Activated CD4-positive, alpha-beta T cell treated with anti-CD3 and anti-CD28 coated beads, Interleukin-2, amount 50 U/mL, for 1 hour (primary cell): ENCODE measurements around the gene SLC30A4.
"Not testable (repeated sequence)": the region's sequence is repeated elsewhere in the genome, so short reads cannot be mapped to it uniquely, and the experiment has no call there.

Experiments
- DNase-seq: peaks from one replicate; pipeline ENCODE4 v3.0.0-alpha.2; 2020

The SLC30A4 gene

DNA sequence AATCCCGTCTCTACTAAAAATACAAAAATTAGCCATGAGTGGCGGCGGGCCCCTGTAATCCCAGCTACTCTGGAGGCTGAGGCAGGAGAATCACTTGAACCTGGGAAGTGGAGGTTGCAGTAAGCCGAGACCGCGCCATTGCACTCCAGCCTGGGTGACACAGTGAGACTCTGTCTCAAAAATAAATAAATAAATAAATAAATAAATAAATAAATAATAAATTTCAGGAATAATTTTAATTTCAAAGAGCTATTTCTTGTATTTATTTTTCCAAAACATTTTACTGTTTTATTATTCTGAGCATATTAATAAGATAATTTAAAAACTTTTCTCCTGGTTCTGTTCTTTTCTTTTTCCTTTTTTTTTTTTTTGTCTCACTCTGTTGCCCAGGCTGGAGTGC is 15.4 kb downstream of the SLC30A4 start:
- not testable (repeated sequence) for DNase-seq

DNA sequence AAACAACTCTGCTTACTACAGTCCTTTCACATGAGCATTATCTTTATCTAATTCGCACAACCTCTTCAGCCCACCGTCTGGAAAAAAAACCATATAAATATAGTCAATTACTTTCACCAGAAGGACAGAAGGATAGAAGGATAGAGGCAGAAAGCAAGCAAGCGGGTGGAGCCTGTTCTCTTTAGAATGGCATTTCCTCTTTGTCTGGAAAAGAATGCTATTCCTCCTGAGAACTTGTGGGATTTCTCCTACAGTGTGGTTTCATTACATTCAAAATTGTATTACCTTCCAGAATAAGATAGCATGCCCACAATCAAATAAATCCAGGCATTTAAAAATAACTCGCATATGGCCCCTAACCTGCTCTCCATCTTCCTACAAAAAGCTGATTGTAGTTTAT is 23.1 kb downstream of the SLC30A4 start:
- DNase-seq, result no peak

DNA sequence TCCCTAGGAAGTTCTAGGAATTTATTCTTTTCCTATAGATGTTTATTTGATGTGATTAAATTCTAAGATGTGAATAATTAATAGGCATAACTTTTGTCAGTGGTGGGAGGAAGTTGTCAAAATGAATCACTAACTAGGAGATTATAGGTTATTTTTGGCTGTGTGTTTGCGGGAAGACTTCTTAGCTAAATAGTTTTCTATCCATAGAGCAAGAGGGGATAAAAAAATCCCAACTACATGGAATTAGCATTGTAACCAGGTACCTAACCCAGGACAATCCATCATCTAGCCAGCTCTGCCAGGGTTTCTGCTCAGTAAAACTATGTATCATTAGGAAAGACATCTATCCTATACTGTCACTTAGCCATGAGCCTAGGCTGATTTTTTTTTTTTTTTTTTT is 23.9 kb downstream of the SLC30A4 start:
- no peak for DNase-seq

DNA sequence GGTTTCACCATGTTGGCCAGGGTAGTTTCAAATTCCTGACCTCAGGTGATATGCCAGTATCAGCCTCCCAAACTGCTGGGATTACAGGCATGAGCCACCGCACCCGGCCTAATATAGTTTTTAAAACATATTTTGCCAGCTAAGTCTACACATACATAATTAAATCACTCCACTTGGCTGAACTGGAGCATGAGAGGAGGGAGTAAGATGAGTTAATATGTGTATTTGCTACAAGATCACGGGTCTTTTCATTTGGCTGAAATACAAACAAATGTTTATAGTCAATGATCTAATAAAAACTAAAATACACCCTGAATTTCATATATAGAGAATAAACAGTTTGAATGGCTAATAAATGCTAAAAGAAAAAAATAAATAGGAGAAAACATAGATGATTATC is 25.3 kb downstream of the SLC30A4 start:
- DNase-seq, result no peak

DNA sequence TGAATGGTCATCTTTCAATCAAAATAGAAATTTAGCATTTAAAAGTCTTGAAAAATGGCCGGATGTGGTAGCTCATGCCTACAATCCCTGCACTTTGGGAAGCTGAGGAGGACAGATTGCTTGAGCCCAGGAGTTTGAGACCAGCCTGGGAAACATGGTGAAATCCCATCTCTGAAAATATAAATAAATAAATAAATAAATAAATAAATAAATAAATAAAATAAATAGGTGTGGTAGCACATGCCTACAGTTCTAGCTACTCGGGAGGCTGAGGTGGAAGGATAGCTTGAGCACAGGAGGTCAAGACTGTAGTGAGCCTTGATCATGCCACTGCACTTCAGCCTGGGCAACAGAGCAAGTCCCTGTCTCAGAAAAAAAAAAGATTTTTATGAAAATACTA is 25.9 kb downstream of the SLC30A4 start:
- no peak for DNase-seq

DNA sequence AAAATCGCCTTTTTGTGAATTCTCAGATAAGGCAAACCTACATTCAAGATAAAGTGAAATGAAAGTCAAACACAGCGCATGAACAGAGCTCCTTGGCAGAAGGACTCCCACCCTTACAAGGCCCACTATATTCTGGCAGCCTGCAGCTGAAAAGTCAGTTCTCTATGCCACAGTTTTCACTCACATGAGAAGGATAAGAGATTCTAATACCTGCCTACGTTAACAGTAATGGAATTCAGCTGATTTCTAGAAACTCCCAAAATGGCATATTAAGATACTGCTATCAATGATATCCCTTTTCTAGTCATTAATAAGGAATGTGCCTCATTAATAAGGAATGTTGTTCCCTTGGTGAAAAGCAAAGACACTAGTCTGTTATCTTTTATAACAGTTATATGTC is 27.0 kb downstream of the SLC30A4 start:
- DNase-seq, result no peak

DNA sequence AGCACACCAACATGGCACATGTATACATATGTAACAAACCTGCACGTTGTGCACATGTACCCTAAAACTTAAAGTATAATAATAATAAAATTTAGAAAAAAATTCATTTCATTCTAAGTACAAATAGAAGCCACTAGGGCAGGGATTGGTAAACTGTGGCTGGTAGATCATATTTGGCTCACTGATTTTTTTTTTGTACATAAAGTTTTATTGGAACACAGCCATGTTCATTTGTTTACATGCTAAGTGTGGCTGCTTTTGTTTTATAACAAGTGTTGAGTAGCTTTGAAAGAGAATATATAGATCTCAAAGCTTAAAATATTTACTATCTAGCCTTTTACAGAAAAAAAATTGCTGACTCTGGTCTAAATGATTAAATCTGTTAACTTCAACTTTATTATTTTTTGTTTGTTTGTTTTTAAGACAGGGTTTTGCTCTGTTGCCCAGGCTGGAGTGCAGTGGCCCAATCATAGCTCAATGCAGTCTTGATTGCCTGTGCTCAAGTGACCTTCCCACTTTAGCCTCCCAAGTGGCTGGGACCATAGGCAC is 32.8 kb downstream of the SLC30A4 start:
- no peak for DNase-seq

DNA sequence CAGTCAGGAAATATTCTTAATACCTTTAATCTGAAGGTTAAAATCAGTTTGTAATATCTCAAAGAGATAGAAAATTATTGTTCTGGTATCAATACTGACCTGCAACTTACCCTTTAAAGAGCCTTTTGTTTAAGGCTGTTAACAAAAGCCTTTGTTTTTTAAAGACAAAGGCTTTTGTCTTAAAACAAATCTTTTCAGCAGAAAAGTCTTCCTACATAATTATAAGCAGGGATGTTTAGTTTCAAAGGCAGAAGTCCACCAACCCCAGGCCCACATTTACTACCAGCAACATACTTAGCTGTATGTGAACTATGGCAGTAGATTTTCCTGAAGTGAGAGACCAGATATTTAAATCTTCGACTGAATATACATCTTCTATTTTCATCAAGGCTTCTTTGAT is 36.2 kb downstream of the SLC30A4 start:
- DNase-seq, result no peak

DNA sequence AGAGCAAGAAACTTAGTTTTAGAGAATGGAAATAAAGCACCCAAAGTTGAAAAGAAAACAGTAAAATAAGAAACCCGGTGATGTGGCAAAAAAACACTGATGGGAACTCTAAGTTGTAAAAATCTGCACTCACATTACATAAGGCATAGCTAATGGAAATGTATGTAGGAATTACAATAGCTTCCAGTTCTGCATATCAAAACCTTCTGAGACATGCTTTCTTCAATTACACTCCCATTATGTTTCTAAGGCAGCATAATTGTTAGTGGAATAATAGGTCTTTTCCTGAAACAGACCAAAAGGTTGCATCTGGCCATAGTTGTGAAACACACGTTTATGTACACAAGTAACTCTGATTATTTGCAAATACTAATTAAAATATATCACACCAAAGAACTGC is 41.4 kb downstream of the SLC30A4 start:
- DNase-seq, result no peak

DNA sequence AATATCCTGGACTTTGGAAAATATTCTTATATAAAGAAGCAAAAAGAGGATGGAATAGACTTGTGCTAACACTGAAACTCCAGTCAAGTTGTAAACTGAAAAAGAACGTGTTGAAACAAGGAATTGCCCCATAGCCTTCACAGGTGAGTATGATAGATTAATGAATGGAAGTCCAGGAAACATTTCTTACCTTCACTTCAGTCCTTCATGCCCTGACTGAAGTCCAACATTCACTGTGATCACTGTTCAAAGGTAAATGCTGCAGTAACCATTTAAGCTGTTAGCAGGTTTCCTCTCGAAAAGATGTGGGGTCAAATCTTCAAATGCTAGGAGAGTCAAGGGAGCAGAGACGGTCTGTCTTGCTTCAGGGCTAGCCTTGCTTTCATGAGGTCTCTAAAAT is 46.1 kb downstream of the SLC30A4 start:
- DNase-seq, result no peak

DNA sequence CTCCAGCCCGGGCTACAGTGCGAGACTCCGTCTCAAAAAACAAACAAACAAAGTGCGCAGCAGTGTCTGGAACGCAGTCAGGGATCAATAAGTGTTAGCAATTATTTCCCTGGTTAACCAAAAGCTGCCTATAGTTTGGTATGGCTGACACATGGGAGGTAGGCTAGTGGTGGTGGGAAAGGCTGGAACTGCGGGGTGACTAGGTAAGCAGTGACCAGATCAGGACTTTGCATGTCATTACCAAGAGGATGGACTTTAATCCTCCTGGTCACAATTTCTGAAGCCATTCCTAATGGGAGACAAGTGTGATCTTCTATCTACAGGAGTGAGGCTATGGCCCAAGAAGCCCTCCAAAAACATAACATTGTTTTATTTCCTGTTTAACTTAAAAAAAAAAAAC is 47.8 kb downstream of the SLC30A4 start:
- no peak for DNase-seq

DNA sequence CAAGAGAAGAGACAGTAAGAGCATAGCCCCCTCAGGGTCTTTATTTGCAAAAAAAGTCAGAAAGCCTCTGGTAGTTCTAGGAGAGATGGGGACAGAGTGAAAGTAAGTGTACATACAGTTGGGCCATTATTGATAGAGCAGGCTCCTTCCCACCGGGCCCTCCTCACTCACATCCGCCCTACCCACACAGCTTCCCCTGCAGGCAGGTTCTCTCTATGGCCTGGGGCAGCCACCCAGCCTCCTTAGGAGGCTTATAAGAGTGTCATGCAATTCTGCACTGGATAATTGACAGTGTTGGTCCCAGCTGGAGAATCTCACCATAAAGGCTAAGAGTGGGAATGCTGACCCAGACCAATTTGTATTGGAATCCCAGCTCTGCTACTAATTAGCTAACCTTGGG is 49.5 kb downstream of the SLC30A4 start:
- no peak for DNase-seq

DNA sequence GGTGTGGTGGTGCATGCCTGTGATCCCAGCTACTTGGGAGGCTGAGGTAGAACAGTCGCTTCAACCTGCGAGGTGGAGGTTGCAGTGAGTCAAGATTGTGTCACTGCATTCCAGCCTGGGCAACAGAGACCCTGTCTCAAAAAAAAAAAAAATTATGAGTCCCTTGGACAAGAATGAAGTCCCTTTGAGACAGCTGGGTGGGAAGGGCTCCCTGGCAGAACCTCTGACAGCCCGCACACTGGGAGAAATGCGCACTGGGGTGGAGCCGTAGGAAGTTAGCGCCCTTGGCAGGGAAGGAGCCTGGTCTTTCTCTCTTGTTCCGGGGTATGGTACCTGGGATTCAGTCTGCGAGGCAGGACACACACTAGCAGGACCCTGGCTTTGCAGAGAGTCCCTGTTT is 51.4 kb downstream of the SLC30A4 start:
- no peak for DNase-seq

DNA sequence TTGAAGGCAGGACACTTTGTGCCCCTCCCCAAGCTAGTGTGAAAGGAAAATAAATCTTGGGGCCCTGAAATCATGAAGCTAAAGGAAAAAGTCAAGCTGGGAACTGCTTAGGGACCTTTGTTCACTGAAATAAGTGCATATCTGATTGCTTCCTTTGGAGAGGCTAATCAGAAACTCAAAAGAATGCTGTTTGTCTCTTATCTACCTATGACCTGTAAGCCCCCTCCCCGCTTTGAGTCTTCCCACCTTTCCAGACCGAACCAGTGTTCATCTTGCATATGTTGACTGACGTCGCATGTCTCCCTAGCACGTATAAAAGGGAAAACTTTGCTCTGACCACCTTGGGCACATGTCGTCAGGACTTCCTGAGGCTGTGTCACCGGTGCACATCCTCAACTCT is 53.1 kb downstream of the SLC30A4 start:
- no peak for DNase-seq

DNA sequence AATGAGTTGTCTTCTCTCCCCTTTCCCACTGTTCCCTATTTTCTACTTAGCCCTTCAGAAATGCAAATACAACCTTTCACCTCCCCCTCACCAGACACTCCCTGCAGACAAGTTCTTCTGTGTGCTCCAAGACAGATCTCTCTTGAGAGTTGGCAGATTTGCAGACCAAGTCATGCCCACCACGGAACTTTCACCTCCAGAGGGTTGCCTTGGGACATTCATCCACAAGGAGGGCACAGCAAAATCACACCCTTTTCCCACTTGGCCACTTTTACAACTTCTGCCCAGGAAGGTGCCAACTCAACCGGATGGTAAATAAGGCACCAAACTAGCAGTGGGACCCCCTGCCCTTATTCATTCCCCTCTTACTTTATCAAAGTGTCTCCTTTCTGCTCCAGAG is 53.5 kb downstream of the SLC30A4 start:
- DNase-seq, result no peak

DNA sequence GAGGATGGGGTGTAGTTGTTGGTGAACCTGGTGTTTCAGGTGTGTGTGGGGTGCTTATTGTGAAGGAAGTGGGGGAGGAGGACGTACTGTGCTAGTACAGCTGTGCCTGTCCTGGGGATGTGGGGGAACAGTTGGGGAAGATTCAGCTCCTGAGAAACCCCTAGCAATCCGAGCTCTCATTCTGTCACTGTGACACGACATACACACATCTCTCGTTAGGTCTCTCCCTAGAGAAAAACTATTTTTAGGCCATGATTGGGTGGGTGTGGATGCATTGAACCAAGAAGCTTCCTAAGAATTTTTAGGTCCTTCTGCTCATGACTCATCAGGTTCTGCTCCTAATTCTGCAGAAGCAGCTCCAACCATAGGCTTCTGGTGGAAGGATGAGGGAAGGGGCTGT is 54.3 kb downstream of the SLC30A4 start:
- no peak for DNase-seq

DNA sequence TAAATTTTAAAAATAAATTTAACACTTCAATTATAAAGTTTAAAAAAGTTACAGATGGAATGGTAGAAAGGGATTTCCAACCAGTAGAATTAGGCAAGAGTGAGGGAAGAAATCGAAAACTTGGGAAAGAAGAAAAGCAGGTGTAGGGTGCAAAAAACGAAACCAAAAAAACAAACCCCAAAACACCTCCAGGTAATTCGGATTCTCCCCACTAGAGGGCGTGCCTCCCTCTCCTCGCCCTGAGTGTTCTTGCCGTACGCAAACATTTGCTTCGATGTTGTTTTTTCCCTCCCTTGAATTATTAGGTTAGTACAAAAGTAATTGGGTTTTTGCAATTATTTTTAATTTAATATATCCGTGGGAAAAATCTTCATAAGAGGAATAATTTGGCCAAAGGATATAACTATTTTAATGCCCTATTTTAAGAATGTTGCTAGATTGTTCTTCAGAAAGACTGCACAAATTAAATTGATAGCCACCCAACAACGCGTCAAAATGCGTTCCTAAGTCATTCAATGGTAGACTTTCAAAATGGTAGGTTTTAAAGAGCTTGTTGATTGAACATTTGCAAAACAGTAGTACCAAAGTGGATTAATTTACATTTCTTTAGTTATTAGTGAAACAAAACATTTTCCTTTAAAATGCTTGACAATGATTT is 63.7 kb downstream of the SLC30A4 start:
- DNase-seq, result peak; percentile 82

DNA sequence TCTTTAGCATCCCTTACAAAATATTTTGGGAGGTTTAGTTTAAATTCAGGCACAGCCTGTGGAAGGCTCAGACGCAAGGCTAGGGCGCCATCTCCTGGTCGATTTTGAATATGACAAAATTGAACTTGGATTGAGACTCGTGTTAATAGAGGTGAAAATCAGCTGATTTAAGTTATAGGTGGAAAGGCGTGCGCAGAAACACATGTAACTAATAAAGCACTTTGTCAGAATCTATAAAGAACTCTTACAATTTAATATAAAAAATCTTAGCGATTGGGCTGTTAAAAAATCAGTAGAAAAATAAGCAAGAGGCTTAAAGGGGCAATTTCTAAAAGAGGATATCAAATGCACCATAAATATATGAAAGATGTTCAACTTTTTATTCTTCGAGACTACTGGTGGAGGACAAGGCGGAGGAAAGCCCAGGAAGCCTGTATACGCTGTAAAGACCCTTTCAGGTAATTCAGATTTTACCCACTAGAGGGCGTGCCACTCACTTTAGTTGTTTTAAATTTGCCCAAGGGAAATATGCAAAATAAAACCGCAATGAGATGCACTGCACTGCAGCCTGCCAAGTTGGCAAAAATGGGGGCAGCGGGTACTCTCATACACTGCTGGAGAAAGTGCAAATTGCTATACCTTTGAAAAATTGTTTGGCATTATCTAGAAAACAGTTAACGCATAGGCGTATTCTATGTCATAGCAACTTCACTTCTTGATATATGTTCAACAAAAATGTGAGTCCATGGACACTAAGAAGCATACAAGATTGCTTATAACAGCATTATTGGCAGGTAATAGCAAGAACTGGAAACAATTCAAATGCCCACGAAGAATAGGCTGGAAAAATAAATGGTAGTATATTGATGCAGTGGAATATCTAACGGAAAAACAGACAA is 64.7 kb downstream of the SLC30A4 start:
- DNase-seq, result peak; percentile 67

DNA sequence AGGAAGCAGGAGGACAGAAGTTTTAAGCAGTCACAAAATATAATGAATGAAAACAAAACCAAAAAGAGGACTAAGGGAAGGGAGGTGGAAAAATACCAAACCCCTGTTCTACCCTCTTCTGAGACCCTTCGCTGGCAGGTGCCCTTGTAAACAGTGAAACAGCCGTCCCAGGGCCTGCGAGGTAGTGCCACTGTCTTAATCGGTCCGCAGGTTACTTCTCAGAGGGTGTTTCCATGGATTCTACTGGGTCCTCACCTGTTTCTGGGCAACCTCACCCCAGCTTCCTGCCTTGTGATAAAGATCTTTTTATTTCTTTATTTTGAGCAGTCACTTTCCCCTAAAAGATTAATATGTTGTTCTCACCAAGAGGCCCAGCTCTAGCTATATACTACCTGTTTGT is 65.3 kb downstream of the SLC30A4 start:
- DNase-seq, result no peak

DNA sequence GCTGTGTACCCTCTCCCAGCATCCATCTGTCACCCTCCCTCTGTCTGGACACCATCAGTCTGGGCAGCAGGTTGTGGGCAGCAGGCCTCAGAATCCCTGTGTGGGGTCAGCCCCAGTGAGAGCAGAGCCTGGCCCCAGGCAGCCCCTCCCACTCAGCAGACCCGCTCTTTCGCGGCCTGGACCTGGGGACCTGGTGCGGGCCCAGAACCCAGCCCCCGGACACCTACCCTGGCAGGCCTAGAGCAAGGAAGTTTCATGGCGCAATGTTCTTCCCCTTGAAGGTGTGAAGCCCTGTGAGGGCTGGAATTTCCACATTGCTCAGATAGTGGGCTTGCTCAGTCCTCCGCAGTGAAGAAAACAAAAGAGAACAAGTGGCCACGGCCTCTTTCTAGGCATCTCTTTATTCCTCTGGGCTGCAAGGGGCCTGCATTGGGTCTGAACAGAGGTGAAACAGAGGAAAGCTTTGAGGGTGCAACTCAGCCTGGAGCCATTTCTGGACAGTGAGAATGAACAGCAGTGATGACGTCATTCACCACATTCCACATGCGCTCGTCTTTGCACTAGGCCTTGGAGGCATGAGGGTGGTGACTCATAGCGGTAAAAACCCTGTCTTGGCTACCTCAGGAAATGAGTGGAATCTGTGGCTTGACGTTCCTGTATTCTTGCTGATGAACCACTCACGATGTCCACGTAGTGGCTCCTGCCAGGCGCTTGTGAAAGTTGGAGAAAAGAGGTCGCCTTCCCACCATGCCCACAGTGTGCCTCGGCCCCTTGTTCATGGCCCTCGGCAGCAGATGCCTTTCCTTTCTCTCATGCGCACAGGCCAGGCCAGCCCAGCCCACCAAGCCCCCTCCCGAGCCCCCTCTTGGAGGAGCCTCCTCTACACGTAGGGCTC is 66.1 kb downstream of the SLC30A4 start:
- peak; percentile 54 for DNase-seq

DNA sequence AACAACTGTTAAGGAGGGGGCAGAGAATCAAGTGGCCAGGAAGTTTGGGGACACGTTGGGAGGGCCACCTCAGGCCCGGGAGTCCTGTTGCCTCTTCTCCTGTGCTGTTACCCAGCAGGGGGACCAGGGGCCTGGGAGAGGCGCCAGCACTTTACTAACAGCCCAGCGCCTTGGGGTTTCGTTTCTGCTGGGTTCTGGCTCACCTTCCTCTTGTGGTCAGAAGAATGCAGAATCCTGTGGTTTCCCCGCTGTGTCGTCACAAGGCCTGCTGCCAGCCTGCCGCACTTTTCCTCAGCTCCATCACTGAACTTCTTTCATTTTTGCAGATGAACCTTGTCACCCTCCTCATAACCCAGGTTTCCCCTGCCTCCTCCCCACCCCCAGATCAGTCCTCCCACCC is 67.7 kb downstream of the SLC30A4 start:
- peak; percentile 62 for DNase-seq

DNA sequence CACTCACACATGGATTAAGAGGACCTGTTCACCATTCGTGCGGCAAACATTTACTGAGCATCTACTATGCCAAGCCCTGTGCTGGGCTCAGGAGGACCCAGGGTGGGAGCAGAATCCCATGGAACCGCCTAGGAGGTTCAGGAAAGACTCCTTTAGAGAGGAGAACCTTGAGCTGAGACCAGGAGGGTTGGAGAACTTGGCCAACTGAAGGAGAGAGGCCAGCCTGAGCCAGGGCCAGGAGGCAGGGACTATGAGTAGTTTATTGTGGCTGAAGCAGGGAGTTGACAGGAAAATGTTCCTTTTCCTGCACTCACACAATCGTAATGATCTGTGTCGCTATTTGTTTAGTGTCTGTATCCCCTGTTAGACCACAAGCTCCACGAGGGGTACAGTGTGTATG is 71.3 kb downstream of the SLC30A4 start:
- DNase-seq, result no peak
